Measurements from ENCODE around the gene MACROD1. TPM values are rescaled to one million over a fixed set of nuclear protein-coding genes. Genes with fewer than 3 reads are reported as not detected.

The MACROD1 gene
- total RNA-seq, 1 experiment from 2014 or later, result 36.9 TPM

DNA sequence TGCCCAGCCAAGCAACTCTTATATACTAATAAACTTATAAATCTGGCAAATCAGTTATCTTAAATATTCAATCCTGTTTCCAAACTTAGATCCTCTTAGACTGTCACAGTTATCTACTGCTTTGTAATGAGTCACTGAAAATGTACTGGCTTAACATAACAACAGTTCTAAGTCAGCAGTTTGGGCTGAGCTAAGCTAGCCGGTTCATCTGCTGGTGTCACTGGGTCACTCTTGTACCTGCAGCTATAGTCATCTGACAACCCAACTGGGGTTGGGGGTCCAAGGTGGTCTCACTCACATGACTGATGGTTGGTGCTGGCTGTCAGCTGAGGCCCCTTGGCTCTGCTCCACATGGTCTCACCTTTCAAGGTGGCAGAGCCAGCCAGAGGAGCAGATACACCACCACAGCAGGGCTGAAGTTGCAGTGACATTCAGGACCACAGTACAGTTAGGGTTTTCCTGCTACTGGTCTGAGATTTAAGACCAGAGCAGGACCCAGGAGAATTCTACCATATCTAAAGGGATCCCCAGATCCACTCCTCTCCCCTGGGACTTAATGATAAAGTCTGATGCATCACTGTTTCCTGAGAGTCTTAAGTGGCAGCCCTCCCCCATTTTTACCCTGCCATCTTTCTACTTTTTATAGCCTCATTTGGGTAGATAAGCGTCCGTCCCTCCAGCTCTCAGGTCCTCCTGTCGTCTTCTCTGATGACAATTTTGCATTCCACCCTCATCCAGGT lies 7.9 kb upstream of the MACROD1 start (continued):
- TF ChIP-seq, protein P1, sequence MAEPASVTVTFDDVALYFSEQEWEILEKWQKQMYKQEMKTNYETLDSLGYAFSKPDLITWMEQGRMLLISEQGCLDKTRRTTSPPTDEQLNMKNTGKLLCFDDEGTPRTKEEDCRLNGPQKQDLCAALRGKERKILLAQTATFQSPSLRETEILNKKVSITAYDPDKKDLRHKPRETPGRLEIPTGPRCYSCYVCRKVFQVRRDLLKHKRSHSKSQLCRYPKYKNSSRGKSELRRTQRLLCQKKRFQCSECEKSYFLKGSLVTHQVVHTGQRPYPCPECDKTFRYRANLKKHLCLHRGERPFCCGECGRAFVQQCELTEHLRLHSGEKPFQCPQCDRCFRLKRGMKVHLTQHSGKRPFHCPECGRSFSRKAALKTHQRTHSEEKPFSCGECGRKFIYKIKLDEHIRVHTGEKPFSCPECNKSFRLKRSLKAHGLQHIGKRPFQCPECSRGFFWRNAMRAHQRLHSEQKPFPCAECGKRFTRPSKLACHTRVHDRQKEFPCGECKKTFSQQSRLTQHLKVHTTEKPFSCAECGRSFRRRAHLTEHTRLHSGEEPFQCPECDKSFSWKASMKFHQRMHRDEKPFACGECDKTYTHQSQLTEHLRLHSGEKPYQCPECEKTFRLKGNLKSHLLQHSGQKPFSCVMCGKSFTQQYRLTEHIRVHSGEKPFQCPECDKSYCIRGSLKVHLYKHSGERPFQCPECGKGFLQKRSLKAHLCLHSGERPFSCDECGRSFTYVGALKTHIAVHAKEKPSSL (CRISPR knock-in tag; conservative IDR thresholded peaks at IDR 0.05), result no peak
- TF ChIP-seq ZBTB21 (CRISPR knock-in tag; IDR thresholded peaks at IDR 0.05; ENCODE audit: borderline replicate concordance), result no peak

DNA sequence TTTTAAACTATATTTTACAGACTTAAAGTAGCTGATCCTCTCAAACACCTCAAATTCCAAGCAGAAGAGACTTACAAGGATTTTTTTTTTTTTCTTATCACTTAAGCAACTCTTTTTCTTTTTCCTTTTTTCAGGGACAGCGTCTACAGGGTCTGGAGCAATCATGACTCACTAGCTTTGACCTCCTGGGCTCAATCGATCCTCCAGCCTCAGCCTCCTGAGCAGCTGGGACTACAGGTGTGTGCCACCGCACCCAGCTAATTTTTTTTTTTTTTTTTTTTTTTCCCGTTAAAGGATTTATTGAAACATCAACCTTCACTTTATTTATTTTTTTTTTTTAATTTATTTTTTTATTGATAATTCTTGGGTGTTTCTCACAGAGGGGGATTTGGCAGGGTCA lies 4.5 kb upstream of the MACROD1 start:
- H3K27me3 Mint-ChIP-seq (ENCODE audit: low read depth), result peaks cover 9% of the 10 kb centered on the region
- no peak overlapping the region for H3K27ac Mint-ChIP-seq
- ChIA-PET POLR2A (interaction anchor here (0.6 to 0.7 kb wide), 2 partner anchors 36 to 169 kb away, joined by 3 to 8 read pairs; partner anchors contain the start of gene FERMT3), CTCF (interaction anchor here (0.9 to 1.0 kb wide), 2 partner anchors 15 to 17 kb away, joined by 3 read pairs; partner anchors contain the start of gene STIP1)
- DNase-seq (ENCODE audit: low spot score), result no peak
- ATAC-seq, result no peak
- TF ChIP-seq ZNF138 (CRISPR knock-in tag; conservative IDR thresholded peaks at IDR 0.05) (no peak), TEAD4 (CRISPR knock-in tag; IDR thresholded peaks at IDR 0.05) (no peak), GTF2I (CRISPR knock-in tag; conservative IDR thresholded peaks at IDR 0.05) (no peak), ATF6 (CRISPR knock-in tag; IDR thresholded peaks at IDR 0.05) (no peak), AFF4 (CRISPR knock-in tag; IDR thresholded peaks at IDR 0.05; ENCODE audit: borderline replicate concordance) (no peak), MLX (CRISPR knock-in tag; IDR thresholded peaks at IDR 0.05) (no peak), ZNF423 (CRISPR knock-in tag; IDR thresholded peaks at IDR 0.05) (no peak), ZNF121 (CRISPR knock-in tag; IDR thresholded peaks at IDR 0.05) (no peak), GRHL2 (CRISPR knock-in tag; IDR thresholded peaks at IDR 0.05; ENCODE audit: insufficient replicate concordance, severe bottlenecking) (no peak)
- TF ChIP-seq, protein P2, sequence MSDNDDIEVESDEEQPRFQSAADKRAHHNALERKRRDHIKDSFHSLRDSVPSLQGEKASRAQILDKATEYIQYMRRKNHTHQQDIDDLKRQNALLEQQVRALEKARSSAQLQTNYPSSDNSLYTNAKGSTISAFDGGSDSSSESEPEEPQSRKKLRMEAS (CRISPR knock-in tag; IDR thresholded peaks at IDR 0.05), result no peak
- TF ChIP-seq, protein P3, sequence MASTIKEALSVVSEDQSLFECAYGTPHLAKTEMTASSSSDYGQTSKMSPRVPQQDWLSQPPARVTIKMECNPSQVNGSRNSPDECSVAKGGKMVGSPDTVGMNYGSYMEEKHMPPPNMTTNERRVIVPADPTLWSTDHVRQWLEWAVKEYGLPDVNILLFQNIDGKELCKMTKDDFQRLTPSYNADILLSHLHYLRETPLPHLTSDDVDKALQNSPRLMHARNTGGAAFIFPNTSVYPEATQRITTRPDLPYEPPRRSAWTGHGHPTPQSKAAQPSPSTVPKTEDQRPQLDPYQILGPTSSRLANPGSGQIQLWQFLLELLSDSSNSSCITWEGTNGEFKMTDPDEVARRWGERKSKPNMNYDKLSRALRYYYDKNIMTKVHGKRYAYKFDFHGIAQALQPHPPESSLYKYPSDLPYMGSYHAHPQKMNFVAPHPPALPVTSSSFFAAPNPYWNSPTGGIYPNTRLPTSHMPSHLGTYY (CRISPR knock-in tag; IDR thresholded peaks at IDR 0.05), result no peak
- H3K4me3 Mint-ChIP-seq, result no peak overlapping the region
- H3K36me3 Mint-ChIP-seq, result peaks cover 14% of the 10 kb centered on the region
- peaks cover 10% of the 10 kb centered on the region for H3K9me3 Mint-ChIP-seq
- H3K4me1 Mint-ChIP-seq, result peaks cover 10% of the 10 kb centered on the region

All from WTC11 (cell line).